Gastroesophageal sphincter (tissue), 4 donors: ENCODE results near the gene PNPLA1. TPM values are rescaled to one million over a fixed set of nuclear protein-coding genes. Genes with fewer than 3 reads are reported as not detected.

Experiments
- ATAC-seq: fragments of 150-250 bp; one replicate; pipeline ENCODE4 v1.9.1; 2016; ENCODE audit warnings: mild to moderate bottlenecking, moderate library complexity
- H3K27ac ChIP-seq, 4 donors: fragments of 200-600 bp; sonication (generic) in 3 of 4; 1 replicate in 3 of 4; 2 replicates in 1 of 4; pipeline ENCODE4 v1.5.1; 2016 to 2019
- H3K27me3 ChIP-seq: fragments of 200-600 bp; sonication (generic); one replicate; pipeline ENCODE4 v1.5.1; 2019
- H3K36me3 ChIP-seq, 2 donors: fragments of 200-600 bp; sonication (generic); one replicate each; pipeline ENCODE4 v1.5.1; 2019; ENCODE audit warnings: control low read depth in 1 of 2
- H3K4me1 ChIP-seq, 3 donors: fragments of 200-600 bp; sonication (generic); 1 replicate in 2 of 3; 2 replicates in 1 of 3; pipeline ENCODE4 v1.5.1; 2016 to 2019; ENCODE audit warnings: control low read depth in 2 of 3
- H3K4me3 ChIP-seq, 2 donors: fragments of 200-600 bp; sonication (generic); one replicate each; pipeline ENCODE4 v1.5.1; 2019; ENCODE audit warnings: mild to moderate bottlenecking in 1 of 2, moderate library complexity in 1 of 2
- H3K9me3 ChIP-seq, 3 donors: fragments of 200-600 bp; sonication (generic); one replicate each; pipeline ENCODE4 v1.5.1; 2017 to 2019; ENCODE audit warnings: control low read depth in 2 of 3
- EP300 ChIP-seq: sonication (generic); formaldehyde crosslinking; IDR thresholded peaks from one replicate; pipeline ENCODE4 v1.6.1; 2017; ENCODE audit warnings: antibody characterized with exemption, mild to moderate bottlenecking
- POLR2A ChIP-seq, 2 donors: fragments of 450-650 bp; IDR thresholded peaks; one replicate each; pipeline ENCODE4 v1.6.1; 2017; ENCODE audit warnings: antibody characterized with exemption in 2 of 2, mild to moderate bottlenecking in 2 of 2, moderate library complexity in 1 of 2
- POLR2AphosphoS5 ChIP-seq: sonication (generic); formaldehyde crosslinking; IDR thresholded peaks from one replicate; pipeline ENCODE4 v1.6.1; 2017; ENCODE audit warnings: antibody characterized with exemption
- WGBS, 2 donors: methylation state at CpG; one replicate each; pipeline ENCODE4 v1.1.5; 2018; ENCODE audit warnings: low coverage in 1 of 2; 5-methylcytosine and 5-hydroxymethylcytosine counted together
- total RNA-seq, 4 donors: library from RNA; depleted of rRNA; stranded (reverse); fragments of >200 nt; gene quantifications; one replicate each; pipeline ENCODE4 v1.1.0, GENCODE V29; 2016
- TF ChIP-seq, protein P1 (sequence below), 4 experiments: fragments of 200-600 bp in 2 of 4; fragments of 450-650 bp in 2 of 4; sonication (generic) in 1 of 4; IDR thresholded peaks; one replicate each; pipeline ENCODE4 v1.5.1; 2017 to 2019; ENCODE audit warnings: antibody characterized with exemption in 4 of 4, mild to moderate bottlenecking in 2 of 4, moderate library complexity in 2 of 4

Gene PNPLA1
- total RNA-seq, 4 donors from 2014 or later = not detected

DNA sequence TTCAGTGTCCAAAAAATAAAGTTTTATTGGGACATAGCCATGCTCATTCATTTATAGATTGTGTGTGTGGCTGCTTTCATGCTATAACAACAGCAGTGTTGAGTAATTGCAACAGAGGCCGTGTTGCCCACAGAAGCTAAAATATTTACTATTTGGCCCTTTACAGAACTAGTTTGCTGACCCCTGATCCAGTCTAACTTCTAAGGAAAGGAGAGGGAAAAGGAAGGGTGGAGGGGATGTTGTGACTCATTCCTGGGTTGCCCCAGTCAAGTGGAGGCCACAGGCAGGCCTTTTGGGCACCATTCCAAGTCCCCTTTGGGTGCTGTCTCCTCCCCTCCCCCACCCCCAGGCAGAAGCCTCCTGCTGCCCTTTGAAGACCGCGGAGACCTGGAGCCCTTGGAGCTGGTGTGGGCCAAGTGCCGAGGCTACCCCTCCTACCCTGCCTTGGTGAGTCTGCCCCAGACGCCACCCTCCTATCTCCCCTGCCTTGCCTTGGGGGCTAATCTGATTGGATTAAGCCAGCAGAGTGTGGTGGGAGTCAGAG, 44.9 kb upstream of the PNPLA1 start:
- Histone ChIP-seq H3K36me3 (peaks cover 0 to 92% of the 10 kb centered on the region in 2 donors), H3K9me3 (no peaks in the 10 kb centered on the region), H3K27me3 (no peaks in the 10 kb centered on the region), H3K4me1 (no peaks in the 10 kb centered on the region), H3K27ac (no peak overlapping the region), H3K4me3 (no peak overlapping the region)
- WGBS, 2 donors = 78 to 83% methylated on average over 1 of the region's 5 CpGs
- TF ChIP-seq EP300 (no peak), POLR2A (IDR thresholded peaks at IDR 0.05) (no peak), POLR2AphosphoS5 (no peak)
- TF ChIP-seq, protein P1, sequence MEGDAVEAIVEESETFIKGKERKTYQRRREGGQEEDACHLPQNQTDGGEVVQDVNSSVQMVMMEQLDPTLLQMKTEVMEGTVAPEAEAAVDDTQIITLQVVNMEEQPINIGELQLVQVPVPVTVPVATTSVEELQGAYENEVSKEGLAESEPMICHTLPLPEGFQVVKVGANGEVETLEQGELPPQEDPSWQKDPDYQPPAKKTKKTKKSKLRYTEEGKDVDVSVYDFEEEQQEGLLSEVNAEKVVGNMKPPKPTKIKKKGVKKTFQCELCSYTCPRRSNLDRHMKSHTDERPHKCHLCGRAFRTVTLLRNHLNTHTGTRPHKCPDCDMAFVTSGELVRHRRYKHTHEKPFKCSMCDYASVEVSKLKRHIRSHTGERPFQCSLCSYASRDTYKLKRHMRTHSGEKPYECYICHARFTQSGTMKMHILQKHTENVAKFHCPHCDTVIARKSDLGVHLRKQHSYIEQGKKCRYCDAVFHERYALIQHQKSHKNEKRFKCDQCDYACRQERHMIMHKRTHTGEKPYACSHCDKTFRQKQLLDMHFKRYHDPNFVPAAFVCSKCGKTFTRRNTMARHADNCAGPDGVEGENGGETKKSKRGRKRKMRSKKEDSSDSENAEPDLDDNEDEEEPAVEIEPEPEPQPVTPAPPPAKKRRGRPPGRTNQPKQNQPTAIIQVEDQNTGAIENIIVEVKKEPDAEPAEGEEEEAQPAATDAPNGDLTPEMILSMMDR (IDR thresholded peaks at IDR 0.05) = no peak
- no peak for ATAC-seq

DNA sequence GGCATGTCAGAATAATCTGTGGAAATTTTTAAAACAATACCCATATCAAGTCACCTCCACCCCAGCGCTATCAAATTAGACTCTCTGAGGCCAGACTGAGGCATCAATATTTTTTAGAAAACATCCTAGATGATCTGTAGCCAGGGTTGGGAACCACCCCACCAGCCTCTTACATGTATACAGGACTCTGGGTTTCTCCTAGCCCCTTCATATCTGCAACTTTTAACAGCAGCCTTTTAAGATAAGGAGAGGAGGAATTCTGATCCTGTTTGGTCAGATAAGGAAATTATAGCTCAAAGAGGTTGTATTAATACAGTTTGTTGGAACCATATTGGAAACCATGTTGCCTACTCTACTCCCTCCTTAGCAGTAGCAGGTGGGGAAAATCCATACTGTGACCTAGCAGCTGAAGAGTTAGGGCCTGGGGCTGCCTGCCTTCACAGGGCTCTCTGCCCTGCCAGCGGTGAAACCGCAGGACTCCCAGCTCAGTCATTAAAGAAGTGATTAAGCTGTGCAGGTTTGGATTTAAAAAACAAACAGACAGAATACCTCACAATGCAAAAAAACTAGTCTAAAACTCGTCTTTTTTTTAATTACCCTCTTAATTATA, 43.3 kb upstream of the PNPLA1 start:
- H3K9me3 ChIP-seq = no peaks in the 10 kb centered on the region
- H3K4me3 ChIP-seq = no peak overlapping the region
- peaks cover 0 to 97% of the 10 kb centered on the region in 2 donors for H3K36me3 ChIP-seq
- no peak for ATAC-seq
- no peak overlapping the region for H3K27ac ChIP-seq
- no peaks in the 10 kb centered on the region for H3K27me3 ChIP-seq
- TF ChIP-seq EP300 (no peak), POLR2AphosphoS5 (no peak), POLR2A (IDR thresholded peaks at IDR 0.05) (no peak)
- TF ChIP-seq, protein P1 (IDR thresholded peaks at IDR 0.05) = no peak
- WGBS, 2 donors = 88 to 90% methylated on average over 4 of the region's 4 CpGs
- H3K4me1 ChIP-seq = no peaks in the 10 kb centered on the region

DNA sequence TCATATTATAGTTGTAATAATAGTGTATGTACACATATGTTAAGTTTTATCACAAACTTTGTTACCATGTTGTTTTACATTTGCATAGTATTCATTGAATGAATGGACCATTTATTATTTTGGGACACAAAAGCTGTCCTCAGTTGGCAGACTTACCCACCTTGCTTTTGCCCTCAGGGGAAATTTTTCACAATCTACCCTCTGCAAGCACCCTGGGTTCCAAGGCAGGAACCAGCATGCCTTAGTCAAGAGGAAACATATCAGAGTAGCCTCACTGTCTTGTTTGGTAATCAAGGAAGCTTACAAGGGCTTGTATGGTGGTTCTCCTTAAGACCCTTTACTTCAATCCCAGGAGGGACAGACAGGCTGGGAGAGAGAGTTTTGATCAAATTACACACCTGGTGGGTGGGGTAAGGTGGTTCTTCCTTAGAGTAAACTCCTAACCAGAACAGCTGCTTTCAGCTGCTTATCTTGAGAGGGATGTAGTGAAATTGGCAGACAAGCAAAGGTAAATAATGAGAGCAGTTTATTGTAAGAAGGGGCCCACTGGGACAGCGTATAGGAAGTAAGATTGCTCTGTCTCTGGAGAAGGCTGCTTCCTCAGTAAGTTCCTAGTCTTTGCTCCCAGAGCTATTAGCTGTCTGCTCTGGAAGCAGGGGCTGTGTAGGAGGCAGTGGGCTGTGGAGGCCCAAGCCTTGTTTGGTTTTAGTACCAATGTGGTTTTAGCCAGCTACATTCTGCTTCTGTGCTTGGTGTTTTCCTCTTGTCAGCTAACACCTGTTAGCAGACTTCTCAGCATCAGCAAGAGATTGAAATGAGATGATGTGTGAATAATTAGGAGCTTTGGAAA, 42.3 kb upstream of the PNPLA1 start:
- peaks cover 0 to 98% of the 10 kb centered on the region in 2 donors for H3K36me3 ChIP-seq
- H3K9me3 ChIP-seq = no peaks in the 10 kb centered on the region
- H3K27me3 ChIP-seq = no peaks in the 10 kb centered on the region
- no peak overlapping the region for H3K4me3 ChIP-seq
- TF ChIP-seq POLR2A (IDR thresholded peaks at IDR 0.05) = no peak
- no peak for TF ChIP-seq EP300
- TF ChIP-seq POLR2AphosphoS5 = no peak
- TF ChIP-seq, protein P1 (IDR thresholded peaks at IDR 0.05) = no peak
- ATAC-seq = no peak
- no peak overlapping the region for H3K27ac ChIP-seq
- H3K4me1 ChIP-seq = no peaks in the 10 kb centered on the region
- WGBS, 2 donors = 43 to 83% methylated on average over 1 of the region's 1 CpG

DNA sequence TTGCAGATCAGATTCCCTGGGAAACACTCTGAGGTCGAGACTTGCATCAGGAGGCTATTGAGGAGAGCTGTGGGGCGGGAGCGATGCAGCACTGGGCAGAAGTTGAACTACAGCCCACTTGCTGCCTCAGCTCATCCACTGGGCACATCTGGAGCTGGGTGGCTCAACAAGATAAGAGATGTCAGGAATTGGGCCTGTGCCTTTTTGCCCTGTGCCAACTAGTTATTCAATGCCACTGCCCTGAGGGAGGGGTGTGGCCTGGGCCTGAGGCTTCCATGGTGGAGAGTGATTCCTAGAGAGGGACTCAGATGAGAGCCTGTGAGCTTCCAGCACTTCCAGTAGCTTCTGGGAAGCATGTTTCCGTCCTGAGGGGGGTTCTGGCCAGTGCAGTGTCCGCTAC, 40.6 kb upstream of the PNPLA1 start:
- Histone ChIP-seq H3K27ac (no peak overlapping the region), H3K9me3 (no peaks in the 10 kb centered on the region), H3K4me1 (no peaks in the 10 kb centered on the region), H3K36me3 (peaks cover 0 to 100% of the 10 kb centered on the region in 2 donors), H3K4me3 (no peak overlapping the region), H3K27me3 (no peaks in the 10 kb centered on the region)
- 80 to 96% methylated on average over 2 to 3 of the region's 5 CpGs for WGBS, 2 donors
- ATAC-seq = no peak
- TF ChIP-seq POLR2AphosphoS5 (no peak), EP300 (no peak), POLR2A (IDR thresholded peaks at IDR 0.05) (no peak)
- TF ChIP-seq, protein P1 (IDR thresholded peaks at IDR 0.05) = no peak
